Loucy (cell line): ENCODE measurements around the gene FARP1.

Experiments
- EZH2phosphoT487 ChIP-seq: fragments of 200-600 bp; IDR thresholded peaks from 2 replicates; pipeline ENCODE4 v1.6.1; 2018; ENCODE audit warnings: antibody characterized with exemption, mild to moderate bottlenecking, moderate library complexity, borderline replicate concordance
- TF ChIP-seq, protein P1 (sequence below): fragments of 200-600 bp; sonication (generic); conservative IDR thresholded peaks from 2 replicates; pipeline ENCODE4 v1.5.1; 2014; ENCODE audit warnings: mild to moderate bottlenecking, antibody characterized with exemption, low read length

DNA sequence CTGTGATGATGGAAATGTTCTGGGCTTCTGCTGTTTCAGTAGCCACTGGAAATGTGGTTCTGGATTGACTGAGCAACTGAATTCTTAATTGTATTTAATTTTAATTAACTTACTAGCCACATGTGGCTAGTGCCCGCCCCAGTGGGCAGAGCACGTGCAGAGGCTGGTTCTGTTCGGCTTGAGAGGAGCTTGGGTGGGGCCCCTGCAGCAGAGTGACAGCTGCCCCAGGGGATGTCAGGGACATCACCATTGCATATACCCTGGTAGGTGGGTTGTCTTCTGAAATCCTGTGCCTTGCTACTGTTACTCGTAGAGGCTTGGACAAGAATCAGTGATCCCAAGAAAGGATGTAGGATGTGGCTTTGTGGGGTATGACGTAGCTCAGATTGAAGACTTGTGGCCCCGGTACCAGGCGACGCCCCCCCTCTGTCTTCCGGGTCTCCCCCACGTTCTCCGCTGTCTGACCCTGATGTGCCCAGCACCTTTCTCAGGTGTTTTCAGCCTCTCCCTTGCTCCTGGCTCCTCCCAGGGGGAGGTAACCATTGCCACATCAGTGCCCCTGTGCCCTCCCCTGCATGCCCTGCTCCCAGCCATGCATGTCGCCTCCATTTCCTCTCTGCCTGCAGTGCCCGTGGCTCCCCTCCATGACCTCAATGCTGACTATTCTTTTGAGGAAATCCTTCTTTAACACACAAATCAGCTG is 136.7 kb downstream of the FARP1 start:
- TF ChIP-seq, protein P1, sequence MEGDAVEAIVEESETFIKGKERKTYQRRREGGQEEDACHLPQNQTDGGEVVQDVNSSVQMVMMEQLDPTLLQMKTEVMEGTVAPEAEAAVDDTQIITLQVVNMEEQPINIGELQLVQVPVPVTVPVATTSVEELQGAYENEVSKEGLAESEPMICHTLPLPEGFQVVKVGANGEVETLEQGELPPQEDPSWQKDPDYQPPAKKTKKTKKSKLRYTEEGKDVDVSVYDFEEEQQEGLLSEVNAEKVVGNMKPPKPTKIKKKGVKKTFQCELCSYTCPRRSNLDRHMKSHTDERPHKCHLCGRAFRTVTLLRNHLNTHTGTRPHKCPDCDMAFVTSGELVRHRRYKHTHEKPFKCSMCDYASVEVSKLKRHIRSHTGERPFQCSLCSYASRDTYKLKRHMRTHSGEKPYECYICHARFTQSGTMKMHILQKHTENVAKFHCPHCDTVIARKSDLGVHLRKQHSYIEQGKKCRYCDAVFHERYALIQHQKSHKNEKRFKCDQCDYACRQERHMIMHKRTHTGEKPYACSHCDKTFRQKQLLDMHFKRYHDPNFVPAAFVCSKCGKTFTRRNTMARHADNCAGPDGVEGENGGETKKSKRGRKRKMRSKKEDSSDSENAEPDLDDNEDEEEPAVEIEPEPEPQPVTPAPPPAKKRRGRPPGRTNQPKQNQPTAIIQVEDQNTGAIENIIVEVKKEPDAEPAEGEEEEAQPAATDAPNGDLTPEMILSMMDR, result no peak
- no peak for TF ChIP-seq EZH2phosphoT487
